Islet of Langerhans (tissue), 1 donor: ENCODE measurements around the gene PLAC1.

ENCODE experiments used
- FAIRE-seq: peaks from one replicate; lab custom pipeline; 2011; peaks lifted over from hg19 to GRCh38; lab: Jason Lieb, UNC

Gene PLAC1

DNA sequence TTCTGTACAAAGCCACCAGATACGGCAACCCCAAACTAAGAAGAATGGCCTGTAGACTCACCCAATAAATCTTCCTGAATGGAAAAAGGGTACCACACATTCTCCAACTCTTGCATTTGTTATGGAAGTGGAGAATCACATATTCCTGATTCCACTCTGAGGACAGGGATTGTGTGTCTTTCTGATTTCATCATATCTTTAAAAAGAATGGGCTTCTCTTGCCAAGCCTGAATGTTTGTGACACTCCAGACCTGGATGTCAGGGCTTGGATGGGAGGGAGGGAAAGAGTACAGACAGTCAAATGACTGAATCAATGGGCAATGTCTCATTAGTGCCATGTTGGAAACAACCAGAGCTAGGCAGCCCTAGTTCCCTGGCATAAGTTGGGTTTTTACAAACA lies 77.4 kb downstream of the PLAC1 start:
- FAIRE-seq: no peak

DNA sequence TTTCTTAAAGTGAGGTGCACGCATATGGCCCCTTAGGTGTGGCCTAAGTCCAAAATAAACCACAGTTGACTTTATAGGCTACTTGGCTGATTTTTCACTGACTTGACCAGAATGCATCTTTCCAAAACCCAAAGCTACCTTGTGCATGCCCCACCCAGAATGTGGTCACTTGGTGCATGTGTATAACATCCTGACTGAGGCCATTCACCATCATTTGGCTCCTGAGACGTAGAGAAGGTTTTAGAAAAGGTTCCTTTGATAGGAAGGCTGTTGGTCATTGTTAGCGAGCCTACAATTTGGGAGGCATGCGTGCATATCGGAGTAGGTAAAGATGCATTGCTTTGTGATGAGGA lies 84.6 kb downstream of the PLAC1 start:
- FAIRE-seq: no peak

DNA sequence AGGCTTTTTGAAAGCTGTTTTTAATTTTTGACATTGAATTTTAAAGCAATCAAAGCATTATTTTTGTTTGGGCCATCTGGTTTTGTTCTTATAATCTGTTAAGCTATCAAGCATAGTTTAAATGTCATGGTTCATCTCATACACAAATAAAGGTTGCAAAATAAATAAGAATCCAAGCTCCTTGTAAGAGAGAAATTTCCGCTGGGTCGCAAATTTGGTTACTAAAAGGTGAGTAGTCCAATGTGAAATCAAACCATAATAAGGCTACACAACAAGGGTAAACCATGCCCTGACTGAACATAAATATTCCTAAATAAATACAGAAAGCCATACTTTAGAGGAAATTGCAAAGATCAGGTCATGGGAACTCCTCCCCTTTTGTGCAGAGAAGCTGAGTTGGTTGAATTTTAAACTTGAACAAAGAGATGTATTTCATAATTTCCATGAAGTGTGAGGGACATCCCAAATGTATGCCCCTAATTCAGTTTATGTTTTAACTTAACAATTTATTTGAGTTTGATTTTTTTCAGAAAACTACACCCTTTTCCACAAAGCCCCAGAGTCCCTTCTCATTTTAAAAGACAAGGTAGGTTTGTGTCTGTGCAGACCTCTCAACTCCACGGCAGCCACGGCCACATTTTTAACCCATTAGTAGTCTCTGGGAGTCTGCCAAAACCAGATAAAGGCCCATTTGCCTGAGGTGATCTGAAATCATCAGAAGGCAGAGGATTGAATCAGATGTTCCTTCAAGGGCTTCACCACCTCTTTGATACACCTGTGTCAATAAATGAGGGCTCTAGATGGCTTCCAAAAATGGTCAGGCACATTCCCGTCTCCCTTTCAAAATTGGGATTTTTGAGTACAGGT lies 85.2 kb downstream of the PLAC1 start:
- FAIRE-seq: no peak

DNA sequence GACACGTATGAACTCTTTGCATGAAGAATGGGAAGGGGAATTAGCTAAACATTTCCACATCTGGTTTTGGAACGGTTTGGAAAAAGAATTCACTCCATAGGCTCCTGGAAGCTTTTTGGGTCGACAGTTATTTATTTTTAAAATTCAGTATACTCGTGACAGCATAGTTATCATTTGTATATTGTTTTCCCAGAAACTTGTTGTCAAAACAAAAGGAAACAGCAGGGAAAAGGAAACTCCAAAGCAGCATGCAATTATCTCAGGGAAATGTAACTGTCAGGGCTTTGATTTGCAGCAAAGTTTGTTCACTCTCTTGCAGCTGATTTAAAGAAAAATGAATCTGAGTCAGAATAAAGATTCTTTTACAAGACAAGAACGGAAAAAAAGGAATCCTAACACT lies 86.5 kb downstream of the PLAC1 start:
- no peak for FAIRE-seq

DNA sequence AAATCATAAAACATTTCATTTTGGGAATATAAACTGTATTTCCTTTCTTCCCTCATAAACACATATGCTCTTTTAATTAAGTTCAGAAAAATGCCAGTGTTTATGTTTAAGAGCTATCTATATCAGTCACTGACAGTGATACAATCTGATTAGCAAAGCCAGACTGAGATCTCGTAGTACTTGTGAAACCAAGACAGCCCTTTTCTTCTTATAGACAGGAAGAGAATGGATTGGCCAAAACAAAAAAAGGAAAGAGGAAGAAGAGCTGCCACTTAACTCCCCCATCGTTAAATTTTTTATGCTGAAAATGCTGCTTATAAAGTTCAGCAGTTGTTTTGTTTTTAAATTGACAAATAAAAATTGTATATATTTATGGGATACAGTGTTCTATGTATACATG lies 87.4 kb downstream of the PLAC1 start:
- no peak for FAIRE-seq

DNA sequence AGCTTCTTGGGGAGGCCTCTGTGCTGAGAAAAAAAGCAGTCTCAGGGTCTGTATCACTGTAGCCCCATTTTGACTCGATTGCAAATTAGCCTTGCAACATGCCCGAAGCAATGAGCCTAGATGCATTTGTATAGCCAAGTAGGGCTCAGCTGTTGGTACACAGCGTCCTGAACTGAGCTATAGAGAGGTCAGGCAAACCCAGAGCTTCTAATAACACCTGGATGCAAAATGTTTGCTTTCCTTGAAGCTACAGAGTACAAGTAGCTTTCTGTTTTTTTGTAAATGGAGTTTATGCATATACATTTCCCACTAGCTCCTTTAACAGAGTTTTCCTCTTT lies 87.8 kb downstream of the PLAC1 start:
- no peak for FAIRE-seq

DNA sequence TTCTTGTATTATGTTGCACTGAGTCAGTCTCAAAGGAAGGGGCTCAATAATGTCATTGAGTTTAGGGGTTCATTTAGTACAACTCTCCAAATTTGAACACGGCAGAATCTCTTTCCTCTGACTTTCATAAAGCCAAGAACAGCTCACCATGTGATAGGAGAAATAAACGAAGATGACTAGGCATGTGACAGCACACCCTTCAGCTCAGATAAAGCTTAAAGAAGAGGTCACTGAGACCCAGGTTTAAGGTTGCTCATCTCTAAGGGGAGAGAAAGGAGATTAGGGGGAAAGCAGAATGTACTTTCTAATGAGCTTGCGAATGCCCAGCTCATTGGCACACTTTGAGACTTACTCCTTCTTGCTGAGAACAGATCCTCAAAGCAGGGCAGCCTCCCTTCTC lies 89.0 kb downstream of the PLAC1 start:
- no peak for FAIRE-seq

DNA sequence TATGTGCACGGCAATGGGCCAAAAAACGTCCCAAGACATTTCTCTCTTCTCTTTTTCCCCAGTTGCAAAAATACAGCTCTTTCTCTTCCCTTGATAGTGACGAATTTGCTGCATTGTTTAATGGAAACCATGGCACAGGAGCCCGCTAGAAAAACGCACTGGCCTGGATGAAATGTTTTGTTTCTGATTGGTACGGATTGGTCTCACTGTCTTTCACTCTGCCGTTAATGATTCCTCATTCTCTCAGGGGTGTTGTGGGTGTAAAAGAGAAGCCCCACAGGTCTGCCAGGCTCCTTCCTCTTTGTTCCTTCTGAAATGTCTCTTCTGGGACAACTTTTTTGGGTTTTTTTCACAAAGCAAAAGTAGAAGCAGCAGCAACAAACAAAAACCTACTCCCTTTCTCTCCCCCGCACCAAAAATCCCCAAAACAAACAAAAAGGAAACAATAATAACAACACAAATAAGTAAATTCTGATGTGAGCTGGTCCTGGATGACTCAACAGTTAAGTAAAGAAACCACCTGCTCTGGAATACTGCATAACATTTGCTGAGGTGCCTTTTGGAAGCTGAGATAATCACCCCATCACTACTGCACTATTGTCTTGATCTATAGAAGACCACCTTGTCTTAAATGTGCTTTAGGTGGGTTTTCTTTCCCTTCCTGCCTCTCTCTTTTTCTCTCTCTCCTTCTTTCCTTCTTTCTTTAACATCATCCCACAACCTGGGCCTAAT lies 89.8 kb downstream of the PLAC1 start:
- no peak for FAIRE-seq

DNA sequence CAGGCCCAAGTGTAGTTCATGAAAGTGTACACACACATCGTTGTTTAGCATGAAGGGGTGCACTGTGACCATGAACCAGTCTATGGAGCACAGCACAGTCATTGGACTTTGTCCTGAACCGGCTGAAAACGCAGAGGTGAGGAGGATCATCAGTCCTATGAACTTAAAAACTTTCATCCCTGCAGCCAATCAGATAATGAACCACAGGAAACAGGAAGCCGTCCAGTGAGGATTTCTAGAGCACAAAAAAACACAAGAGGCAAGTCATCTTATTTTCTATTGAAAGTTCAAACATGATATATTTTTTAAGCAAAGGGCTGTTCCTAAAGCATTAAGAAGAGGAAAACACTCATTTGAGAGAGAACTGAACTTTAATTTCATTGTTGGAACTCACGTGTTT lies 91.8 kb downstream of the PLAC1 start:
- FAIRE-seq: no peak

DNA sequence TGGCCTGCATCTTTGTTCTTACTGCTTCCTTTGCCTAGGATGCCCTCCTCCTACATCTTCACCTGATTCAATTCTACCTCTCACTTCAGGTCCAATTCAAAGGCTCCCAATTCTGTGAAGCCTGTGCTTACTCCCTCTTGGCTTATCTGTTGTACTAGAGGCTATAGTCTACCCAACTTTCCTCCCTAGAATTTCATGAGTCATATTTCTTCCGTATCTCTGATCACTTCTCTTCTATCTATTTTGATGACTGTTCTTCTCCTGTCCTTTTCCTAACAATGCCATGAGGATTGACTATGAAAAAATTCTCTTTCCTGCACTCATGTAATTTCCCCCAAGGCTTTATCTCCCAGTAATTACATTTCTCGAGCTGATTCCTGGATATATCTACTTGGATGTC lies 96.3 kb downstream of the PLAC1 start:
- no peak for FAIRE-seq

DNA sequence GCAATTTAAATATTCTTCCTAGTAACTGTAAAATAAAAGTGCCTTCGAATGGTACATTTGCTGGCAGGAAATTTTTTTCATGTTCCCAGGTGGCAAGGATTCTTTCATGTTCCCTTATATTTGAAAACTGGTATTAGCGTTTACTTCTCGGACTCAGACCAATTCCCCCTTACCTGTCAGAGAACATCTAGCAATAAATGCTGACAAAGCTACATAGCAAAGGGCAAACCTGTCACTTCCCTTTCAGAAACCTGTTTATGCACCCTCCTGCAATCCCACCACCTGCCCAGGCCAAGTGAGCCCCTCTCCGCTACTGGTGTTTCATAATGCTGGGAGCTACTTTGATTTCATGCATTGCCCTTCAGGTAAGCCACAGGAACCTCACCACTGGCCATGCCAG lies 100.1 kb downstream of the PLAC1 start:
- FAIRE-seq: no peak

DNA sequence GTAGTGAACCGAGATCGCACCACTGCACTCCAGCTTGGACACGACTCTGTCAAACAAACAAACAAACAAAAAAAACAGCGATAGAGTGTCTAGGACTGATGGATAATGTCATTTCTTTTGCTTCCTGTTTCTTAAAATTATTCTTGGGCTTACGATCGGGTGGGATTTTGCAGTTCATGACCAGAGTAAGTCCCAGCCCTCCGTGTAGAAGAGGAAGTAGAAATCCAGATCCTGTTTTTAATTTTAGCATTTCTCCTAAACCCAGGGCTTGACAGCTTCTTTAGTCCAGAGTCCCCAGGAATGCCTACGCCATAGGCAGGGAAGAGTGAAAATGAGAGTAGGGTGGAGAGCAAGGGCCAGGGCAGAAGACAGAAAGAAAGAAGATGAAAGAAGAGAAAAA lies 104.0 kb downstream of the PLAC1 start:
- FAIRE-seq: no peak

DNA sequence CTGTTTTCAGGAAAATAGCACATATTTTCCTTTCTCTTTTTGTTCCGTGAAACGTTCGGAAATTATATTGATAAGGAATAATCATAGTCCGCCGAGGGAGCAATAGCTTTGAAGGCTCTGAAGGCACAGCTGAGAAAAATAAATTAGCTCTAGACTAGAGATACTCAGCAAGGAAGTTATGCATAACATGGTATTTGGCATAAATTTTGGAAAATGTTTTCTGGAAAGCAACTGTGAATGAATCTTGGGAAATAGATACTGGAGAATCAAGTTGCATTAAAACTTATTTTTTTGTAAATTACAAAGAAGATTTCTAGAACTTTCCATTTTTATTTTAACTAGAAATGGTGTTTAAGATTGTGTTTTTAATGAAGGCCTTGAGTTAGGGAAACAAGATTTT lies 105.9 kb downstream of the PLAC1 start:
- FAIRE-seq: no peak

DNA sequence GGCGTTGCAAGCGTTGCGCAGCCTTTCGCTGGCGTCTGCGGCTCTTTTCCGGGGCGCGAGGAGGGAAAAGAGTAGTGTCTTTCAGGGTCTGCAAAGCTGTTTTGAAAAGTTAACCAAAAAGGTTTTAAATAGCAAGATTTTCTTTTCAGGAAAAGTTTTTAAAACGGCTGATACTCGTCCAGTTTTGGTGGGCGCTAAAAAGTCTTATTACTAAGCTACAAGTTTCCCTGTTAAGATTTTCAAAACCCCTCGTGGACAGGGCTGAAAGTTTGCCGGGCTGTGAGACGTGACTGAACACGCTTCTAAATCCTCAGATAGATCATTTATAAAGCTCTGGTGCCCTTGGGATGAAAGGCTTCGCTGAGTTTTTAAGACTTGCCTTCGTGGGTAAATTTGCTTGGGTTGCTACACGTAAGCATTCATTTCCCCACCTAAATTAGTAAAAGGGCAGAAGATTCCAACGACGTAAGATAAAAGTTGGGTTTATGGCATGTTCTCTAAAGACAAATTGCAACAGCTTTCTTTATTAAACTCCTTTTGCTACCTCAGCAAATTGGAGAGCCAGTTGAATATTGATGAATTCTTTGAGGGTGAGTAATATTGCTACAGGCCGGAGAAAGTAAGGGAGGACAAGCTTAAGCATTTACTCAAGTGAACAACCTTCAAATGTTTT lies 106.8 kb downstream of the PLAC1 start:
- no peak for FAIRE-seq

DNA sequence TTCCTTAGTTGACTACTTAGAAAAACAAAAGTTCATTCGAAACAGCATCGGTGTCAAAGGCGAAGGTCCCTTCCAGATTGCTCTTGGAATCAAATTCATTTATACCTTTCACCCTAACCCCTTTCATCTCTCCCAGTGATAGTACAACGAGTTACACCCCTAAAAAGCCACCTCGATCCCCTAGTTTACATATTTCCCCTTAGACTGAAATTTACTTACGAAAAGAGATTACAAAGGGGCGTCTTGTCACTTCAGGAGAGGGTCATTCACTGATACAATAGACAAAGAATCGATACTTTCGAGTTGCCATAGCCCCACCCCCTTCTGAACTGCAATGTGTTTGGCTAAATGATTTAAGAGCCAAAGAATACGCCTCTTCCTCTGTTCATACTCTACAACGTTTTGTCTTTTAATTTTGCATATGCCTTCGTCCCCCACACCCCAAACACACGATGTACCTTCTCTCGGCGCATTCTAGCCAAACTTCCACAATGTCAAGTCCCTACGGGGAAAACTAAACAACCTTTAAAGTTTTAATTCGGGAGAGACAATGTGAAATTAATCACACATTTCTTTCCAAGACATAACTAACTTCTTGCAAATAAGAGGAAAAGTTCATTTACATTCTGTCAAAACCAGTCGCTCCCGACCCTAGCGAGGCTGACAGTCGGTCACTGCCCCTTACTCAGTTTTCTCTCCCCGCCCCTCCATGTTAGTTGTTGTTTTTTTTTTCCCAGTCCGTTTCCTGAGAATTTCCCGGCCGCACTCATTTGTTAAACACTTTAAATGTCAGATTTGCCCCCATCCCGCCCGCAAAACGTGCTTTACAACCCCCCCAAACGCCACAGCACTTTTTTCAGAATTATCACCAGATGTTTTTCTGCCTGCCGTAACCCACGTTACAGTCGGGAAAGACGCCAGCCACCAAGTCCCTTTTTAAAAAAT lies 109.7 kb downstream of the PLAC1 start:
- FAIRE-seq: no peak

DNA sequence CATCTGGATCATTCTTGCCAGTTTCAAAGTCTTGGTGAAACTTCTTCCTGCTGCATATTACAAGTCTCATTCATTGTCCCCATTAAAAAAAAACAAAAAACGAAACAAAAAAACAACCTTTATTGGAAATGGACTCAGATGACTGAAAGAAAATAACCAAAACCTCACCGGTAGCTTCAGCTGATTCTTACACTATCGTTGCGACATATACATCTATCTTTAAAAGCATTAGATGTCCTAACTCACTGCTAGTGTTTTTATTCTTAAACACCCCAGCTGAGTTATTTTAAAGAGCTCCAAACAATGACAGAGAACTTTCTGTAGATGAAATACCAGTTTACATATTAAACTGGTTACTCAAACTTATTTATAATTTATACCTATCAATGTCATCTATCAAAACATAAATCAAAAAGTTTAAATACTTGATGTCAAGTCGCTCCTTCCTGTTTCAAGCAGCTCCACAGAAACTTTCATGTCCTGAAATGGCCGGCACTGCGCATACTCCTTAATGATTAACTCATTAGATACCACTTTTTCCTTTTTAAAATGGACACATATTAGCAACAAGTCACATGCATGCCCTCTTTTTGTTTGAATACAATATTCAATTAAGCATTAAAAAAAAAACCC lies 111.1 kb downstream of the PLAC1 start:
- FAIRE-seq: no peak

DNA sequence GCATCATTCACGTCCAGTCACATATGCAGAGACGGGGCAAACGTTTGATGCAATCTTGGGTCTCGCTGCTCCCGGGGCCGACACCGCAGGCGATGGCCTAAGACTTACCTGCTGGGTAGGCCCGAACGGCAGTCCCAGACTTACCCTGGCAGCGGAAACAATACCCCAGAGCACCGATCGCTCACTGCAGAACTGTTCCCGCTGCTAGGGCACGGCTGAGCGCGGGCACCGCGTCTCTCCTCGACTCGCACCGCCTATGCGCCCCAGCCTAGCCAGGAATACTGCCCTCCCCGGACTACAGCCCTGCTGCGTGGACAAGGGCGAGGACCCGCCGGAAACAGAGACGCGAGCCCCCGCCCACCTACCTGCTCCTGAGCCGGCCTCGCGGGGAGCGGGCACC lies 112.1 kb downstream of the PLAC1 start:
- no peak for FAIRE-seq

DNA sequence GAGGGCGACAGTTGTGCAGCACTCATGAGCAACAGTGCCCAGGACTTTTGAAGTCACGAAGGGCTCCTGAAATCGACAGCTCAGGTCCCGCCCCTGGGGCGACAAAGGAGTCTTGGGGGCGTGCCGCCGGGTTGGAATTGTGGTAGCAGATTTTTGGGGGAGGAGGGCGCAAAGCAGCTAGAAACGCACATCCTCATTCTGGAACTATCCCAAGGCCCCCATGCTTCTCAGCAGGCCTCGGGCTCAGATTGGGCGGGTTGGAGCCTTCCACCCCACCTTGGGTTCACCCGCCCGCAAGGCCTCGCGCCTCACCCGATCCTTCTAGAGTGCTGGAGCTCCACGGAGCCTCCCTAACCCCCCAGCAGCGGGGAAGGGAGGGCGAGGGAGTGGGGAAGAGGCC lies 112.8 kb downstream of the PLAC1 start:
- FAIRE-seq: no peak

DNA sequence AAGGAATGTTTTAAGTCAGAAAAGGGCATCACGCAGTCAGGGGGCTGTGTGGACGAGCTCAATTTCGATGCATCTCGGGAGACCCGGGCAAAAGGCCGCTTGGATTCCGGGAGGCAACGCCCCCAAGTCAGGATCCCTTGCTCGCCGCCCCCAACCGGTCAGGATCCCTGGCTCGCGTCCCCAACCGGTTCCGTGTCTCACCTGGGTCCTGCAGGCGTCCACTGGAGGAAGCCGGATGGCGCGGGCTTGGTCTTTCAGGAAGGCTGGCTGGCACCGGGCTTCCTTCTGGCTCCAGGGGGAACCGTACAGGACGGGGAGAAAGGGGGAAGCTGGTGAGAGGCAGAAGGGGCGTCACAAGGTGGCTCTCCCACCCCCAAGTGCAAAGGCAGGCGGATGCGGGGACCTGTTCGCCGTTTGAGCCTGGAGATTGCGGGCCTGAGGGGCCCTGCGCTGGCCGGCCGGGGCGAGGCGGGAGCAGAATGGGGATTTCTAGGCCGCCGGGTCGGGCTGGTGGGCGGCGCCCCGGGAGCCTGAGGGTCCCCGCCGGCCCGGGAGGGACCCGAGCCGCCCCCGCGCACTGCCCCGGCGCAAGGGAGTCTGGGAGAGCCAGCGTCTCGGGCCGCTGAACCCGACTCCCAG lies 113.6 kb downstream of the PLAC1 start:
- FAIRE-seq: no peak

DNA sequence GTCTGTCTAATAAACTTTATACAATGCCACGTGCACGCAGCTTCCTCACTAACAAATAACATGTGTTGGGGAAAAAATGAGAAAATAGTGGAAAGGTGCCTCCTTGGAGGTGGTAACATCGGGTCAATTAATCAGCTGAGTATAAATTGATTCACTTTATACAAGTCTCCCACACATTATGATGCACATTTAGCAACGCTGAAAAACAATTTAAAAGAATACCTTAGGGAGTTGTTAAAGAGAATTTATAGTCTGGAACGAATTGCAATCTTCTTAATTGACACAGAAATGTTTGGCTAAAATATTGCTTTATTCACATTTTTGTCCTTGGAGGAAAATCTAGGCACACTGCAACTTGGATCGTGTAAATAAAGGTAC lies 114.1 kb downstream of the PLAC1 start:
- no peak for FAIRE-seq

DNA sequence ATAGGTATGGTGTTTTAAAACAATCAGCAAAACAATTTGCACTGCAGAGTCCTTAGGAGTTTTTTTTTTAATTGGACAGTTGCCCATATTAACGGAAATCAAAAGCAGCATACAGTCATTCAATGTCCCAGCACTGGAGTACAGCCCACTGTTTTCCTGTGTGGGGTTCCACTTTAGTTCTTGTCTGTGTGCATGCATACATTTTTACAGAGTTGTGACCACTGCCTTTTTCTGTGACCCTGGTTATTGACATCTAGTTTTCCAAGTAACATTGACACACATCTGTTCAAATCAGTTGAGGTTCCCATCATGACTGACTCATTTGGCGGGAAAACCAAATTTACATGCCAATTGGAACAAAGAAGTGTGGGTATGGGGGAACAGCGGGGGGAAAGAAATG lies 115.0 kb downstream of the PLAC1 start:
- FAIRE-seq: peak; percentile 38

DNA sequence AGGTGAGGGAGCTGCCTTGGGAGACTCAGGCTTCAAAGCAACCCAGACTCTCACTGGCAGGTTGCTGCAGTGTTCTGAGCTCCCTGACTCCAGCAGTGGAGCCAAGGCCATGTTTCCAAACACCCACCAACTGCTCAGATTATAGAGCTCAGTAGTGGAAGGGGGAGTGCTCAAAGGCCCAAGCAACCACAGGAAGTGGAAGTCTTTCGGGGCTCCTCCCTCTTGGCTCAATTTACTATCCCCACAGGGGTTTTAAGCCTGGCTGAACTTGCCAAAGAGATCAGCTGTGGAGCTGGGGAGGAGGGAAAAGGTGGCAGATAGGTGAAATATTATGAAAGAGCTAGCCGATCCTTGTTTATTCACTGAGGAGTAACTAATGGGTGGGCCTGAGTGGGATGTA lies 115.8 kb downstream of the PLAC1 start:
- FAIRE-seq: no peak
